K562 (cell line): ENCODE results near the gene TBC1D20. TPM values are rescaled to one million over a fixed set of nuclear protein-coding genes. Genes with fewer than 3 reads are reported as not detected.
A peak's percentile ranks its signal among the peaks of the same experiment; 100 is the strongest.

Experiments
- ATF1 ChIP-seq, 2 experiments: fragments of 450-650 bp in 1 of 2; IDR thresholded peaks; 2 replicates each; pipeline ENCODE4 v1.6.1; 2016; ENCODE audit warnings: missing compliant biosample characterization in 1 of 2, missing genetic modification characterization in 1 of 2
- CREB1 ChIP-seq, 2 experiments: sonication (generic) in 1 of 2; formaldehyde crosslinking in 1 of 2; IDR thresholded peaks; 2 replicates each; pipeline versions ENCODE4 v1.6.1 to v1.8.0; 2012 to 2022; ENCODE audit warnings: inconsistent platforms in 1 of 2, mild to moderate bottlenecking in 1 of 2, missing genetic modification reagents in 1 of 2, moderate library complexity in 1 of 2
- CXXC5 ChIP-seq: fragments of 250-450 bp; sonication (Bioruptor Pico); IDR thresholded peaks from 2 replicates; pipeline ENCODE4 v1.8.0; 2022; ENCODE audit warnings: inconsistent platforms, mild to moderate bottlenecking, moderate library complexity
- GABPB1 ChIP-seq: sonication (generic); formaldehyde crosslinking; IDR thresholded peaks from 2 replicates; pipeline ENCODE4 v1.8.0; 2022; ENCODE audit warnings: mild to moderate bottlenecking, missing genetic modification reagents
- GTF2E2 ChIP-seq: fragments of 200-800 bp; sonication (Bioruptor generic); IDR thresholded peaks from 2 replicates; pipeline ENCODE4 v1.6.1; 2016; ENCODE audit warnings: missing genetic modification characterization, missing compliant biosample characterization
- IRF1 ChIP-seq: sonication (generic); formaldehyde crosslinking; IDR thresholded peaks from 2 replicates; pipeline ENCODE4 v1.8.0; 2022; ENCODE audit warnings: missing genetic modification reagents, mild to moderate bottlenecking, borderline replicate concordance
- MEF2A ChIP-seq: IDR thresholded peaks from 2 replicates; pipeline ENCODE4 v1.6.1; 2011; ENCODE audit warnings: low read depth, mild to moderate bottlenecking, low read length, moderate library complexity; ENCODE audit not compliant: control insufficient read depth
- REST ChIP-seq, 2 experiments: fragments of 450-650 bp; formaldehyde crosslinking in 1 of 2; IDR thresholded peaks; 2 replicates each; pipeline versions ENCODE4 v1.4.0 to v1.6.1; 2014 to 2020; ENCODE audit warnings: mild to moderate bottlenecking in 2 of 2, borderline replicate concordance in 1 of 2, low read depth in 1 of 2
- SMAD3 ChIP-seq: fragments of 450-650 bp; formaldehyde crosslinking; conservative IDR thresholded peaks from 2 replicates; pipeline ENCODE4 v1.4.0; 2020; ENCODE audit warnings: mild to moderate bottlenecking
- TFAP4 ChIP-seq: sonication (generic); formaldehyde crosslinking; IDR thresholded peaks from 2 replicates; pipeline ENCODE4 v1.8.0; 2022; ENCODE audit warnings: missing genetic modification reagents, mild to moderate bottlenecking, moderate library complexity, borderline replicate concordance
- VEZF1 ChIP-seq: fragments of 200-800 bp; sonication (Bioruptor generic); IDR thresholded peaks from 2 replicates; pipeline ENCODE4 v1.6.1; 2017; ENCODE audit warnings: missing genetic modification characterization, missing compliant biosample characterization
- ZC3H11A ChIP-seq: IDR thresholded peaks from 2 replicates; pipeline ENCODE4 v1.6.1; 2012; ENCODE audit warnings: low read depth, low read length, improper control_type of control experiment
- ZKSCAN1 ChIP-seq: fragments of 150-350 bp; IDR thresholded peaks from 2 replicates; pipeline ENCODE4 v1.6.1; 2016; ENCODE audit warnings: low read depth, low read length
- ZNF77 ChIP-seq: fragments of 250-450 bp; sonication (Bioruptor Pico); IDR thresholded peaks from 2 replicates; pipeline ENCODE4 v1.5.0; 2020
- polyA plus RNA-seq, 8 experiments: library from polyadenylated mRNA; depleted of rRNA in 4 of 8; stranded (reverse) in 5 of 8; unstranded in 3 of 8; fragments of >200 nt; fragmentation: Nextera tagmentation in 2 of 8; fragmentation: Illumina TruSeq in 1 of 8; extraction: Ambion mirVana in 2 of 8; extraction: Trizol in 1 of 8; gene quantifications; 2 replicates each; pipeline versions ENCODE4 v1.2.1 to v1.2.3, GENCODE V29; 2011 to 2014; ENCODE audit warnings: inconsistent platforms in 1 of 8, missing spikeins in 1 of 8
- total RNA-seq, 7 experiments: library from RNA; depleted of rRNA in 6 of 7; stranded (reverse); fragments of >200 nt in 6 of 7; fragmentation: Illumina TruSeq in 2 of 7; extraction: Trizol in 2 of 7; gene quantifications; 2 replicates each; pipeline versions ENCODE4 v1.2.1 to v1.2.3, GENCODE V29; 2011 to 2021; ENCODE audit warnings: low replicate concordance in 1 of 7

TBC1D20 gene
- total and polyA plus RNA-seq, 9 of the 15 experiments (the other 6 are each of a cell fraction or from before 2014, with no cell fraction given) = 7.0 to 25.3 (median 15.1) TPM

- peak; percentile 30; the same call in 1 of the 2 replicates for TF ChIP-seq CREB1 (IDR thresholded peaks at IDR 0.05)
- TF ChIP-seq CREB1 (CRISPR knock-in tag; IDR thresholded peaks at IDR 0.05) = peak; percentile 68; the same call in 1 of the 2 replicates
- no peak for TF ChIP-seq GTF2E2 (tag)
- no peak for TF ChIP-seq IRF1 (CRISPR knock-in tag)
- peak; percentile 1; the same call in 1 of the 2 replicates for TF ChIP-seq GABPB1 (CRISPR knock-in tag)
- TF ChIP-seq SMAD3 (CRISPR knock-in tag) = no peak
- TF ChIP-seq VEZF1 (CRISPR knock-in tag) = peak; percentile 29; the same call in 1 of the 2 replicates
- 0 out of 2 replicates have a peak, but pooled peaks have one; percentile 30 for TF ChIP-seq ZKSCAN1
- TF ChIP-seq CXXC5 (CRISPR knock-in tag) = peak; percentile 38; the same call in 1 of the 2 replicates
- peak; percentile 79 for TF ChIP-seq REST (IDR thresholded peaks at IDR 0.05; ENCODE audit: borderline replicate concordance)
- TF ChIP-seq REST (CRISPR knock-in tag; IDR thresholded peaks at IDR 0.05; ENCODE audit: low read depth) = no peak
- TF ChIP-seq ATF1 (CRISPR knock-in tag; IDR thresholded peaks at IDR 0.05) = no peak
- TF ChIP-seq ATF1 (tag; IDR thresholded peaks at IDR 0.05) = peak; percentile 63
- no peak for TF ChIP-seq MEF2A
- peak; percentile 58; the same call in 1 of the 2 replicates for TF ChIP-seq TFAP4 (CRISPR knock-in tag)
- TF ChIP-seq ZNF77 = no peak
- no peak for TF ChIP-seq ZC3H11A
Observed at GRCh38 chr20:431012-431904, 31.1 kb downstream of the TBC1D20 start (continued).
